Adrenal gland (tissue), 12 donors: ENCODE data around the gene PRKAG3. TPM values are rescaled to one million over a fixed set of nuclear protein-coding genes. Genes with fewer than 3 reads are reported as not detected.
"Not testable (repeated sequence)": the region's sequence is repeated elsewhere in the genome, so short reads cannot be mapped to it uniquely, and the experiment has no call there.

Experiments
- DNase-seq, 7 donors: peaks; one replicate each; pipeline ENCODE4 v3.0.0-alpha.2; 2019 to 2020
- H3K27ac ChIP-seq, 5 donors: fragments of 200-600 bp; sonication (generic) in 4 of 5; 1 replicate in 3 of 5; 2 replicates in 2 of 5; pipeline versions ENCODE4 v1.5.1 to v1.8.0; 2016 to 2020; ENCODE audit warnings: mild to moderate bottlenecking in 1 of 5
- H3K27me3 ChIP-seq: fragments of 200-600 bp; 2 replicates; pipeline ENCODE4 v1.8.0; 2021
- H3K36me3 ChIP-seq, 2 donors: fragments of 200-600 bp; replicated peaks in 1 of 2; 1 replicate in 1 of 2; 2 replicates in 1 of 2; pipeline versions ENCODE4 v1.5.1 to v1.8.0; 2018 to 2022
- H3K4me1 ChIP-seq, 2 donors: fragments of 200-600 bp; replicated peaks in 1 of 2; 1 replicate in 1 of 2; 2 replicates in 1 of 2; pipeline versions ENCODE4 v1.5.1 to v1.8.0; 2018 to 2021
- H3K4me3 ChIP-seq, 4 donors: fragments of 200-600 bp; sonication (generic) in 3 of 4; one replicate each; pipeline ENCODE4 v1.5.1; 2016 to 2018
- H3K9me3 ChIP-seq, 3 donors: fragments of 200-600 bp; sonication (generic) in 1 of 3; replicated peaks in 1 of 3; 1 replicate in 2 of 3; 2 replicates in 1 of 3; pipeline versions ENCODE4 v1.5.1 to v1.8.0; 2016 to 2021
- POLR2A ChIP-seq, 2 donors: fragments of 450-650 bp; IDR thresholded peaks; one replicate each; pipeline ENCODE4 v1.6.1; 2017; ENCODE audit warnings: antibody characterized with exemption in 2 of 2, mild to moderate bottlenecking in 2 of 2, moderate library complexity in 1 of 2
- WGBS, 4 donors: extraction: QIAGEN DNeasy Blood & Tissue Kit in 2 of 4; methylation state at CpG; one replicate each; pipeline versions ENCODE4 v1.1.5 to v1.1.7; 2013 to 2017; 5-methylcytosine and 5-hydroxymethylcytosine counted together
- intact Hi-C, 2 donors: fragments of 100-400 bp; cut with DNase I; formaldehyde crosslinking; loops; one replicate each; pipeline versions ENCODE4 v1.14.1 to v1.15.0; 2022 to 2023
- polyA plus RNA-seq, 3 donors: library from polyadenylated mRNA; stranded (reverse); fragments of 200-250 nt in 2 of 3; fragments of 350-450 nt in 1 of 3; fragmentation: Illumina TruSeq in 1 of 3; extraction: RNeasy Lipid Tissue Mini Kit (QIAGEN cat#74804) in 1 of 3; gene quantifications; one replicate each; pipeline ENCODE4 v1.2.3, GENCODE V29; 2013 to 2014
- total RNA-seq, 9 donors: library from RNA; depleted of rRNA in 4 of 9; stranded (reverse); fragments of >200 nt in 4 of 9; fragments of 120-200 nt in 1 of 9; fragmentation: NEBNext Ultra II Directional in 1 of 9; extraction: Animal tissue kit (Norgen Biotek cat#: 25700) in 1 of 9; gene quantifications; one replicate each; pipeline versions ENCODE4 v1.1.0 to v1.2.4, GENCODE V29; 2013 to 2023
- TF ChIP-seq, protein P1 (sequence below), 6 experiments: fragments of 450-650 bp in 4 of 6; fragments of 200-600 bp in 2 of 6; sonication (generic) in 1 of 6; IDR thresholded peaks; 1 replicate in 5 of 6; 2 replicates in 1 of 6; pipeline versions ENCODE4 v1.5.1 to v1.8.0; 2016 to 2021; ENCODE audit warnings: antibody characterized with exemption in 6 of 6, mild to moderate bottlenecking in 2 of 6, moderate library complexity in 1 of 6
- donor health status: healthy with polysubstance abuse.
- donor health status: Bipolar disorder and iron deficiency.
- donor health status: DM: yes; HTN: yes; CAD: no.
- donor health status: DM: no; HTN: no; CAD: no.
- donor health status: DM: no; HTN: no; CAD: no.
- donor health status: DM: yes; HTN: yes; CAD: no.

The PRKAG3 gene
- total and polyA plus RNA-seq, 12 donors = 0.20 TPM; not detected in 11

- Histone ChIP-seq H3K9me3 (no peaks in the 10 kb centered on the region), H3K4me3 (no peak overlapping the region), H3K36me3 (no peaks in the 10 kb centered on the region), H3K4me1 (no peaks in the 10 kb centered on the region), H3K27me3 (peaks cover 21% of the 10 kb centered on the region), H3K27ac (no peak overlapping the region)
- DNase-seq = no peak
- no peak for TF ChIP-seq POLR2A (IDR thresholded peaks at IDR 0.05)
- TF ChIP-seq, protein P1, sequence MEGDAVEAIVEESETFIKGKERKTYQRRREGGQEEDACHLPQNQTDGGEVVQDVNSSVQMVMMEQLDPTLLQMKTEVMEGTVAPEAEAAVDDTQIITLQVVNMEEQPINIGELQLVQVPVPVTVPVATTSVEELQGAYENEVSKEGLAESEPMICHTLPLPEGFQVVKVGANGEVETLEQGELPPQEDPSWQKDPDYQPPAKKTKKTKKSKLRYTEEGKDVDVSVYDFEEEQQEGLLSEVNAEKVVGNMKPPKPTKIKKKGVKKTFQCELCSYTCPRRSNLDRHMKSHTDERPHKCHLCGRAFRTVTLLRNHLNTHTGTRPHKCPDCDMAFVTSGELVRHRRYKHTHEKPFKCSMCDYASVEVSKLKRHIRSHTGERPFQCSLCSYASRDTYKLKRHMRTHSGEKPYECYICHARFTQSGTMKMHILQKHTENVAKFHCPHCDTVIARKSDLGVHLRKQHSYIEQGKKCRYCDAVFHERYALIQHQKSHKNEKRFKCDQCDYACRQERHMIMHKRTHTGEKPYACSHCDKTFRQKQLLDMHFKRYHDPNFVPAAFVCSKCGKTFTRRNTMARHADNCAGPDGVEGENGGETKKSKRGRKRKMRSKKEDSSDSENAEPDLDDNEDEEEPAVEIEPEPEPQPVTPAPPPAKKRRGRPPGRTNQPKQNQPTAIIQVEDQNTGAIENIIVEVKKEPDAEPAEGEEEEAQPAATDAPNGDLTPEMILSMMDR (IDR thresholded peaks at IDR 0.05) = no peak
- intact Hi-C loops = loop anchor here (5.0 to 10.0 kb wide), 5 partner anchors 48 to 157 kb away; partner anchors contain the start of gene TTLL4 (in 1 of the 2)
- 65 to 74% (median 71%) methylated on average over 6 to 7 of the region's 7 CpGs for WGBS, 4 donors
These were observed 18.1 kb upstream of the PRKAG3 start for GRCh38 chr2:218849721-218850120.

DNA sequence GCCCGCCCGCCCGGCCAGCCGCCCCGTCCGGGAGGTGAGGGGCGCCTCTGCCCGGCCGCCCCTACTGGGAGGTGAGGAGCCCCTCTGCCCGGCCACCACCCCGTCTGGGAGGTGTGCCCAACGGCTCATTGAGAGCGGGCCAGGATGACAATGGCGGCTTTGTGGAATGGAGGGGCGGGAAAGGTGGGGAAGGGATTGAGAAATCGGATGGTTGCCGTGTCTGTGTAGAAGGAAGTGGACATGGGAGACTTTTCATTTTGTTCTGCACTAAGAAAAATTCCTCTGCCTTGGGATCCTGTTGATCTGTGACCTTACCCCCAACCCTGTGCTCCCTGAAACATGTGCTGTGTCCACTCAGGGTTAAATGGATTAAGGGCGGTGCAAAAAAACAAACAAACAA, 15.4 kb upstream of the PRKAG3 start:
- peaks cover 16% of the 10 kb centered on the region for H3K27me3 ChIP-seq
- not testable (repeated sequence) for H3K9me3 ChIP-seq, H3K4me3 ChIP-seq, H3K36me3 ChIP-seq, H3K4me1 ChIP-seq, H3K27ac ChIP-seq
- peak in 1 of 7 donors; percentile 9 for DNase-seq
- 71 to 93% (median 85%) methylated on average over 9 to 18 of the region's 18 CpGs for WGBS, 4 donors
- intact Hi-C loops = loop anchor here (5.0 to 10.0 kb wide), 3 partner anchors 135 to 155 kb away; partner anchors contain the start of gene TTLL4 (in 1 of the 2)

- not testable (repeated sequence) for DNase-seq, H3K9me3 ChIP-seq, H3K36me3 ChIP-seq, H3K4me3 ChIP-seq, H3K4me1 ChIP-seq, H3K27ac ChIP-seq
- H3K27me3 ChIP-seq = peaks cover 14% of the 10 kb centered on the region
- 76 to 90% (median 79%) methylated on average over 5 of the region's 5 CpGs for WGBS, 4 donors
- intact Hi-C loops = loop anchor here in 1 of 2 donors (10.0 kb wide), 1 partner anchor 150 kb away; no protein-coding TSS in a partner anchor
These were observed 12.7 kb upstream of the PRKAG3 start for GRCh38 chr2:218844334-218844733.

DNA sequence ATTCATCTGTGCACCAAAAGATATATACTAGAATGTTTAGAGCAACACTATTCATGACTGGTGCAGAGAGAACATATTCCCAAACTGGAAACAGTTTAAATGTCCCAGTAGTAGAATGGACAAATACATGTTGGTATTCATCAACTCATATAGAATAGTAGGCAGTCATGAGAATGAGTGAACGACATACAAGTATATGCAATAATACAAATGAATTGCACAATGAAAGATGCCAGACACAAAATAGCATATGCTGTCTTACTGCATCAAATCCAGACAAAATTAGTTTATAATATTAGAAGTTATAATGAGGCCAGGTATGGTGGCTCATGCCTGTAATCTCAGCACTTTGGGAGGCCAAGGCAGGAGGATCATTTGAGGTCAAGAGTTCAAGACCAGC, 8.3 kb upstream of the PRKAG3 start:
- no peaks in the 10 kb centered on the region for H3K4me1 ChIP-seq
- H3K36me3 ChIP-seq = no peaks in the 10 kb centered on the region
- WGBS, 4 donors = 51 to 70% (median 58%) methylated on average over 1 of the region's 1 CpG
- no peaks in the 10 kb centered on the region for H3K27me3 ChIP-seq
- DNase-seq = no peak
- peaks cover 0 to 9% (median 0%) of the 10 kb centered on the region in 3 donors for H3K9me3 ChIP-seq
- intact Hi-C loops = loop anchor here in 1 of 2 donors (10.0 kb wide), 1 partner anchor 145 kb away; no protein-coding TSS in a partner anchor
- no peak overlapping the region for H3K27ac ChIP-seq
- TF ChIP-seq POLR2A (IDR thresholded peaks at IDR 0.05) = no peak
- TF ChIP-seq, protein P1 (IDR thresholded peaks at IDR 0.05) = no peak
- H3K4me3 ChIP-seq = no peak overlapping the region

- no peaks in the 10 kb centered on the region for H3K27me3 ChIP-seq
- H3K36me3 ChIP-seq = no peaks in the 10 kb centered on the region
- DNase-seq = peak in 2 of 7 donors; percentile 29 to 41
- peaks cover 0 to 9% (median 0%) of the 10 kb centered on the region in 3 donors for H3K9me3 ChIP-seq
- intact Hi-C loops = no loop called here
- H3K27ac ChIP-seq = no peak overlapping the region
- H3K4me3 ChIP-seq = no peak overlapping the region
- 50 to 67% (median 56%) methylated on average over 4 of the region's 4 CpGs for WGBS, 4 donors
- TF ChIP-seq POLR2A (IDR thresholded peaks at IDR 0.05) = no peak
- TF ChIP-seq, protein P1 (IDR thresholded peaks at IDR 0.05) = no peak
- no peaks in the 10 kb centered on the region for H3K4me1 ChIP-seq
These were observed 7.8 kb upstream of the PRKAG3 start for GRCh38 chr2:218839430-218839829.
